ENCODE data around the gene ACSM6.

Gene ACSM6

GRCh38 chr10:95247200-95247880, 53.3 kb downstream of the ACSM6 start:
- DNase-seq = no peak

GRCh38 chr10:95247881-95248583, 54.0 kb downstream of the ACSM6 start:
- no peak for DNase-seq

- no peak for DNase-seq
Measured at GRCh38 chr10:95248989-95249388, 55.0 kb downstream of the ACSM6 start.

GRCh38 chr10:95249467-95249866, 55.4 kb downstream of the ACSM6 start:
- no peak for DNase-seq

- no peak for DNase-seq
Measured at GRCh38 chr10:95250856-95251255, 56.8 kb downstream of the ACSM6 start.

- no peak for DNase-seq
Measured at GRCh38 chr10:95253007-95253406, 59.0 kb downstream of the ACSM6 start.

GRCh38 chr10:95253686-95254085, 59.6 kb downstream of the ACSM6 start:
- no peak for DNase-seq

GRCh38 chr10:95254629-95255028, 60.6 kb downstream of the ACSM6 start:
- DNase-seq = no peak

GRCh38 chr10:95256268-95256667, 62.2 kb downstream of the ACSM6 start:
- DNase-seq = no peak

- DNase-seq = no peak
Measured at GRCh38 chr10:95257849-95258248, 63.8 kb downstream of the ACSM6 start.

GRCh38 chr10:95260397-95260881, 66.4 kb downstream of the ACSM6 start:
- no peak for DNase-seq

- DNase-seq = no peak
Measured at GRCh38 chr10:95260909-95261552, 67.0 kb downstream of the ACSM6 start.

GRCh38 chr10:95261926-95262325, 67.9 kb downstream of the ACSM6 start:
- DNase-seq = no peak

GRCh38 chr10:95262763-95263518, 68.9 kb downstream of the ACSM6 start:
- DNase-seq = no peak

GRCh38 chr10:95263864-95264226, 69.8 kb downstream of the ACSM6 start:
- DNase-seq = no peak

- DNase-seq = no peak
Measured at GRCh38 chr10:95264227-95265051, 70.4 kb downstream of the ACSM6 start.

- DNase-seq = no peak
Measured at GRCh38 chr10:95265572-95265971, 71.5 kb downstream of the ACSM6 start.

- no peak for DNase-seq
Measured at GRCh38 chr10:95266674-95267095, 72.6 kb downstream of the ACSM6 start.

GRCh38 chr10:95267251-95267650, 73.2 kb downstream of the ACSM6 start:
- DNase-seq = no peak

- DNase-seq = no peak
Measured at GRCh38 chr10:95268438-95268837, 74.4 kb downstream of the ACSM6 start.

- no peak for DNase-seq
Measured at GRCh38 chr10:95273393-95274312, 79.6 kb downstream of the ACSM6 start.

All from NCI-H2107 (cell line).